GM19452 (cell line): ENCODE measurements around the gene AGAP1.

Experiments used
- ATAC-seq: cut with Tn5 transposase; IDR thresholded peaks from one replicate; pipeline ENCODE4 v1.9.1; 2021; ENCODE audit not compliant: unreplicated experiment

The AGAP1 gene

DNA sequence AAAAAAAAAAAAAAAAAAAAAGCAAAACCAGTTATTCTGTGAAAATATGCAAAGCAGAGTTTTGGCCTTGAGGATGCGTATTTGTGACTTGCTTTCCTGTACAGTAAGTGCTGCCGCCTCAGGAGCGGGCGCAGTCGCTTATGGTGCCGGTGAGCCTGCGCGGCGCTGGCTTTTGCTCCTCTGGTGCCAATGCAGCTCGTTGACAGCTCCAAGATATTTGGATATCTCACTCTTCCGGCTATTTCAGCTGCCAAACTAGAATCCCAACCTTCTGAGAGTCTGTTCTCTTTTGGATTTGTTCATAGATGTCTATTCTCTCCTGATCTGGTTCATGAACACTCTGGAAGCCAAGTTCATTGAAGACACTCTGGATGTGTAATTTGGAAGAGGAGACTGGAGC lies 184.1 kb downstream of the AGAP1 start:
- no peak for ATAC-seq

DNA sequence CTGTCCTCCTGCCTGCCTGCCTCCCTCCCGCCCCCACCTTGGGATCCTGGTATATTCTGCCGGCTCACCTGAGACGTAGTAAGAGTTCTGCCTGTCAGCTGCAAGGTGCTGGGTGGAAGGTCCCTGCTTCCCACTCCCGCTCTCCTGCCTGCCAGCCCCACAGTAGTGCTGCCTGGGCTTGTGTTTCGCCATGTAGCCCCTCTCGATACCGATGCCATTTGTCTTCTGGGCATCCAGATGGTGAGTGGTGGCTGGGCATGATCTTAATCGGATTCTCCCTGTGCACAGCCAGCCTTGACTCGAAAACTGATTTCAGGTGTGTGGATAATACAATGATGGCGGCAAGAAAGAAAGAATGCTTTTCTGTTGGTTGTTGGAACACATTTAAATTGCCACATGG lies 184.9 kb downstream of the AGAP1 start:
- ATAC-seq, result no peak

DNA sequence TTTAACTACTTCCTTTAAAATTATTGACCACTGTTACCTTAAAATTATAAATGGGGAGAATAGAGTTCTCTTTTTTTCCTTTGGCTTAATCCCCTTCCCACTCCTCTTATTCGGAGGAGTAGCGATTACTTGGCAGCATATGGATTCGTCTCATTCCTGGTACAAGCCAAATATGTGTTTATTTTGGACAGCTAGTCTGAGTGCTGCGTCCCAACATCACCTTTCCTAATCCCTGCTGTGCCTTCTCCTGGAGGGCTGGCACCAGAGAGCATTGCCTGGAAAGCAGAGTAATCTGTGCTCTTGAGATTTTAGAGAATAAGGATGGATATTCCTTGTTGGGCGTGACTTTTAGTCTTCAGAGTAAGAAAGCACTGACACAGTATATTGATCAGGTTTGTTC lies 185.6 kb downstream of the AGAP1 start:
- no peak for ATAC-seq

DNA sequence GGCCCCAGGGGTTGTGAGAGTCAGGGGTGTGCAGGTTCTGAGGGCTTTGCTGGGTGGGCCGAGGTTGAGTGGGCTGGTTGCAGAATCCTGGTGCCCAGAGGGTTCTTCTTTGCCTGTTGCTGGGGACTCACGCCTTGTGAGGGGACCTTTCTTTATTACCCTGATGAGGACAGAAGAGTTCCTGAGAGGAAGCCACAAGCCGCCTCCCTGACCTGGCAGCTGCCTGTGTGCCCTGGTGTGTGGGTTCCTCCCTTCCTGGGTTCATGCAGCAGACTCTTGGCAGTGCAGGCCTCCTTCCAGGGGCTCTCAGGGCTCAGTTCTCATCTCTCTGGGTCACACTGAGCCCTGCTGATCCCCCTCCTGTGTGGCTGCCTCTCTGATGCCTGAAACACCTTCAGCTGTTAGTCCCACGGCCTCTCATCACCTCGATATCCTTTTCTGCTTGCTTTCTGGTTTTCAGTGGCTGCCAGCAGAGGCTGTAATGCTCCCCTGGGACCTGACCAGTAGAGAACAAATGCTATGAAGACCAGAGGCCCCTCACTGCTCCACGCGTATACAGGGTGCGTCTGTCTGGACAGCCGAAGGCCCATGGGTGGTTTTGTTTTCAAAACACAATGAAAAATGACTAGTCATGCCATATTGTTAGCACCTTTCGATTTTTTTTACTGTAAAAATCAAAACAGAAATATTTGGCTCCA lies 191.3 kb downstream of the AGAP1 start:
- no peak for ATAC-seq

DNA sequence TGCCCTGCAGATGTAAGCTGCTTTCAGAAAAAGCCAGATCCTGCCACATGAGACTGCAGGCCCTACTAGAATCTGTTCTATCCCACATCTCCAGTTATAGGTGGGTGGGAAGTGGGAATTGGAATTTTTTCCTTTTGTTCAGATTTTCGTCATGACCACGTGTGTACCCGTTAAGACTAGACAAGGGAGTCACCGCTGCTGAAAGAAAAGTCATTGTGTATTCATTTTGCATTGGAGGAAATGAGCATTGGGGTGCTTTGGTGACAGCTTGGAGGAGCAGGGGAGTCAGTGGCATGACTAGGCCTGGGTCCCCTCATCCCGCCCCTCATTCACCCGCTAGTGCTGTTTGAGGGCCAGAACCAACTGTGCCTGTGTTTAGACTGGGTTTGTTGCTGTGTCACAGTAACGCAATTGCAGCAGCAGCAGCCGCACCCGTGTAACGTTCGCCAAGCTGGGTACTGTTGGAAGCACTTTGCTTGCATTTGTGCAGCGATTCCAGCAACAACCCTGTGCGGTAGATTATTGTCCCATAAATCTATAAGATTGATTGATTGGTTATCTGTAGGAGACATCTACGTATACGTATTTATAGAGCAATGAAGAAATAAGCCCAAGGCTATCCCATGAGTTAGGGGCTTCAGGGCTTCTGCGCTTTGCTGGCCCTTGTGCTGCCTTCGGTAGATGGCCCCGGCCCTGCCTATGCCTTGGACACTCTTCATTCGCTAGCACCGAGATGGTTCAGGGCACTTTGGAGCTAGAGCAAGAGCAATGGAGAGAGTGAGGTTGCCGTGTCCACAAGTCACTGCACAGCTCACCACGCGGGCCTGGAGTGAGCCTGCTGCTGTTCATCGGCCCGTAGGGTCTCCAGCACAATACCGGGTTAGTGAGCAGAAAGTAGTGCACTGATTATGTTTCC lies 194.9 kb downstream of the AGAP1 start:
- no peak for ATAC-seq

DNA sequence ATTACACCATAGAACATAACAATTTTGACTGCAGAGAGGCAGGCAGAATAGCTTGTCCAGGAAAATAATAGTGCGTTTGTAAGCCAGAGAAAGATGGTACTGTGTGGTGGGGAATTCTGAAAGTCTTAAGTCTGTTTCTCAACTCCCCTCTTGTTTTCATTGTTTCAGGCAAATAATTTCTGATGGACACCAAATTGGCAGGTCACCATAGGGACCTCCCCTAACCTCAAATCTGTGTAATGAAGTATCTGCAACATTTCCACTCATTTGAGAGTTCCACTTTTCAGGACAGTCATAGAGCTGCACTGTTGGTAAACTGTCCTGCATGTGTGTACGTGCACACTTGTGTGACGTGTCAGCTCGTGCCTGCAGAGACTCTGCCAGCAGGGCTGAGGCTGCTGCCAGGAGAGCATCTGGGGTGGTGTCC lies 195.6 kb downstream of the AGAP1 start:
- ATAC-seq, result no peak

DNA sequence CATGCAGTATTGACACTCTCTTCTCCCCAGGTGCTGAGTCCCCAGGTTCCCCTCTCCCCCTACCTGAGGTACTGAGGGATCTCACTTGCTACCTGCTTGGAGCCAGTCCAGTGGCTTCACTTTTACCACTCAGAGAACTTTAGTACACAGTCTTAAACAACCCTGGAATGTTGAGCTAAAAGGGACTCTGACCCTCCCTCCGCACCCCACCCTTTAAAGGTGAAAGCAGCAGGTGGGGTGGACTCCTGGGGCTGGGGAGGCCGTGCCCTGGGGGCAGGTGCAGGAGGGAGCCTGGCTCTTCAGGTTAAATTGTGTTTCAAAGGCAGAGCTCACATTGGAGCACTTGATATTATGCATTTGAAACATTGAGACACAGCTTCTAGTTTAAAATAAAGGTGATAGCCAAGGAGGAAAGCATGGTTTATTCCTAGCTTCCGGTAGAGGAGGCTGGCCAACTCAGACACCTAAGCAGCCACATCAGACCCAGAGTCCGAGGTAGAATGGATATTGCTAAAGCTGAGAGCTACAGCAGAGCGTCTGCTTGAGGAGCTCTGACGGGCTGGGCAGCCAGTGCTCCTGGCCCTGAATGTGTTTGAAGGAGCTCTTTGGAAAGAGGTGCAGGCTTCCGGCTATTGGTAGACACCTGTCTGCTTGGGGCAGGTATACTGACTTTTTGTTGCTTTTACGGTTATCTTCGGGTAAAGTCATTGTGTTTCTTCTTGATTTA lies 196.4 kb downstream of the AGAP1 start:
- no peak for ATAC-seq

DNA sequence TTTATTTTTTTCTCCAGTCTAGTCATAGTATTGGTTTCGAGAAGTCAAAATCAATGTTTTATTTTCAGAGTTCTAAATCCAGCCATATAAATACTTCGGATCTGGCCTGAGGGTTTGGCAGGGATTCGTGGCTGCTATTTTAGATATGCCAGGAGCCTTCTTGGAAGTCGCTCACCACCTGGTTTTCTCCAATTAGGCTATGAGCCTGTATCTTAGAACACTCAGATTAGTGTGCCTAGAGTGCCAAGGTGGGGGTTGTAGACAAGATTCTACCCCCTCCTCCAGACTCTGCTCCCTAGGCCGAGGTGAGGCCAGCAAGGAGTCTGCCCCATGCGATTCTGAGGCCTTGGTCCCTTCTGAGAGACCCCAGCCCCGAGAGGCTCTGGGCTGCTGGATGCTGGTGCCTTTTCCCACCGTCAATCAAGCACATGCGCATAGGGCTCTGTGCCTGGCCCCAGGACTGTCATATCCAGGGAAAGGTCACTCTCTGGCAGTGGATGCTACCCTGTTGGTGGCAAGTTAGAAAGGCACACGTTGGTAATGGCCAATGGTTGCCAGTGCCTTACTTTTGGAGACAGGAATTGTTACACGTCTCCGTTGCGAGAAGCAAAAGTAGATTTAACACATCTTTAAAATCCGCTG lies 197.1 kb downstream of the AGAP1 start:
- ATAC-seq, result no peak

DNA sequence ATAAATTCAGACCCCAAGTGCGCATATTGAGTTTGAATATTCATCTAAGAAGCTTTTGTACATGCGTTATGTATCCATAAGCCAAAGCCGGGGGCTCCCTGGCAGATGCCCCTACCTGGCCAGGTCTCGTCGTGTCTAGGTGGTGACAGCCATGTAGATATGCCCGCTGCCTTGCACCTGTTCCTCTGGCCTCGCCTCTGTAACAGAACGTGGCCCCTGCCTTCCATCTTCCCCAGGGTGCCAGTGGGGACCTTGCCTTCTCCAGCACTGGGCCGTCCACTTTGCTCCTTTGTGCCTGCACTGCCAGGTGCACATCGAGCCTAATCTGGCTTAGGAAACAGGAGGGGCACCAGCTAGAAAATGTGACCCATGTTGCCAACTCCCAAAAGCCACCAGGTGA lies 198.2 kb downstream of the AGAP1 start:
- no peak for ATAC-seq

DNA sequence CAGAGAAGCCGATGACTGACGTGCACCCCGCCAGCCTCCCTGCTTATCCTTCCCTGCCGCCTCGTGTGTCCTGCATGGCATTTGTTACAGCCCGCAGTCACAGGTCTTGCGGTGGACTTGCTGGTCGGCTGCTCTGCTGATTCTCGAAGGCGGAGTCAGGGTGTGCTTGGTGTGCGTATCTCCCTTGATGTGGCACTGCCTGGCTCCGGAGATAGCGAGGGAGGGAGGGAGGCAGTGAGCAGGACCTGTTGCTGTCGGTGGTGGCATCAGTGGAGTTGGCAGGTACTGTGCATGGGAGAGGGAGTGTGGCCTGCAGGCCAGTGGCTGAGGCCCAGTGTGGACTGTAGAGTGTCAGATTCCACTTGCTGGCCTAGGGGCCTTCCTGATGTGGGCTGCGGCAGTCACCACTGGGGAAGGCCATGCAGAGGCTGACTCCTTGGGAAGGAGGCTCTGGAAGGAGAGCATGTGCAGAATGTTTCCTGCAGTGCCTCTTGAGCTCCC lies 198.9 kb downstream of the AGAP1 start:
- ATAC-seq, result no peak

DNA sequence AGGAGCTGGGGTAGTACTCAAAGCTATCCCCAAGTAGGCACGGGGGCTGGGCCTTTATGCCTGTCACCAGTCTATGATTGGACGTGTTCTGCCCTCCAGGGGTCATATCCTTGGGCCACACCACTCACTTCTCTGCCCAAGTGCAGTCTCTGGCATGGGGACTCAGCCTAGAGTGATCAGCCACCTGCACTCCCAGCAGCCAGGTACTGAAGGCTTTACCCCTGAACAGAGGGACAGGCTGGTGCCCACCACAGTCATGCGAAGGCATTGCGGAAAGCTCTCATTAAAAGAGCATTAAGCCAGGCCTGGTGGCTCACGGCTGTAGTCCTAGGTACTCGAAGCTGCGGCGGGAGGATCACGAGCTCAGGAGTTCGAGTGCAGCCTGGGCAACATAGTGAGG lies 199.4 kb downstream of the AGAP1 start:
- no peak for ATAC-seq

DNA sequence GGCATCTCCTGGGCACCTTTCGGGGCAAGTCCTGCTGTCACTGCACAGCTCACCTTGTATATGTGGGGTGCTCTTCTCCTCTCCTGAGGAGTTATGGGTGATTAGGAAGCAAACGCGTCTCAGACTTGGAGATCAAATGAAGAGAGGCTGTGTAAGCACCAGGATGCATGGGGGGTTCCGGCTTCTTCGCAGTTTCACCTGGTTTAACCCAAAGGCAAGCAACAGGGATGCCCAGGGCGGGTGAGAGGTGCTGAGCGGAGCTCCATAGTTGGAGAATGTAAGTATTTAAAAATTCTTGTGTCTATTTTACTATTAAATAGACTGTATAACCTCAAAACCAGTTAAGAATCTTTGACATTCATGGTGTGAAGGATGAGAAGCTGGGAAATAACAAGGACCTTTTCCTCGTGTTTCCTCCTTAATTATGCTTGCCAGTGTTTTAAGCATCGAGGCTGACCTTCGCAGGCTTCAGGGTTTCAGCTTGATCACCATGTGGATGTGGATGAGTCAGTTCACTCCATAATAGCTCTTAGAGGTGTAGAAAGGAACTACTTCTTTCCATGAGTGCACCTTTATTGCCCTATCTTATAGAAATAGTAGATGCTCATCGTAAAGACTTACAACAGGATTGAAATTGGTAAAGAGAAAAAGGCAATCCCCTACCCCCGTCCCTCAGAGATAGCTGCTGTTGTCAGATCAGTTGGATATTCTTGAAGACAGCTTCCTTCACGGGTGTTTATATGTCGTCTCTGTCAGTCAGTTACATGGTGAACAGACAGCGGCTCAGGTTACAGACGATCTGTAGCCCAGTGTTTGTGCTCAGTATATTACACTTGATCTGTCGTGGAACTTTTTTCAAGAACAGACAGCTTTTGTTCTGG lies 201.1 kb downstream of the AGAP1 start:
- no peak for ATAC-seq

DNA sequence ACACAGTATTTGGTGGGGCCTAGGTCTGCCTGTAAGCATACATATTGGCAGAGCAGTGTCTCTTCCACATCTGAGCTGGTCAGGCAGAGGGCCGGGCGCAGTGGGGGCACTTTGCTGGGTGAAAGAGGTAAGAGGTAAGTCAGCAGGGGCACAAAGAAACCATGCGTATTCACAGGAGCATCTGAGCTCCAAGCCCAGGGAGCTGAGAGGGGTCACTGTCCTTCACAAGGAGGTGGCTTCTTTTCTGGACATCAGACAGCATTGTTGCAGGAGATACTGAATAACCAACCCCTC lies 201.7 kb downstream of the AGAP1 start:
- ATAC-seq, result no peak

DNA sequence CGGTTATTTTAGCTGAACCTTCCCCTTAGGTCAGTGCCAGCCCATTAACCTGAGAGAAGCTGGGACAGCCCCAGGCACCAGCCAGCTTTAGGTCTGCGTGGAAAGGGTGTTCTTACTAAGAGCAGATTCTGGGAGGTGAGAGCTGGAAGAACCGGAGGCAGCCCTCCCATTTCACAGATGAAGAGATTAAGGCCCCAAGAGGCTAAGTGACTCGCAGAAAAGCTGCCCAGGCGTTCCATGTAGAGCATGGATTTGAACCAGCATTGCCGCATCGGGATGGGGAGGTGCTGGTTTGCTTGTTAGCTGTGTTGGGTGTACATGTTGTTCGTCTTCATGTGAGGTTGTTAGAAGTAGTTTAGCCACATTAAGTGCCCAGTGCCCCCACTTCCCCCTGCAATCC lies 203.2 kb downstream of the AGAP1 start:
- ATAC-seq, result no peak

DNA sequence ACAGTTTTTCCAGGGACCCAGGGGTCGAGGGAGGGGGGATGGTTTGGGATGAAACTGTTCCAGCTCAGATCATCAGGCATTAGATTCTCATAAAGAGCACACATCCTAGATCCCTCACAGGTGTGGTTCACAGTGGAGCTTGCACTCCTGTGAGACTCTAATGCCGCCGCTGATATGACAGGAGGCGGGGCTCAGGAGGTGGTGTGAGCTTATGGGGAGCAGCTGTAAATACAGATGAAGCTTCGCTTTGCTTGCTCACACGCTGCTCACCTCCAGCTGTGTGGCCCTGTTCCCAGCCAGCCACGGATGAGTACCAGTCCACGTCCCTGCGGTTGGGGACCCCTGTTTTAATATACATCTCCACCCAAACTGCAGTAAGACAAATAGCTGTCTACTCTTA lies 204.2 kb downstream of the AGAP1 start:
- ATAC-seq, result no peak

DNA sequence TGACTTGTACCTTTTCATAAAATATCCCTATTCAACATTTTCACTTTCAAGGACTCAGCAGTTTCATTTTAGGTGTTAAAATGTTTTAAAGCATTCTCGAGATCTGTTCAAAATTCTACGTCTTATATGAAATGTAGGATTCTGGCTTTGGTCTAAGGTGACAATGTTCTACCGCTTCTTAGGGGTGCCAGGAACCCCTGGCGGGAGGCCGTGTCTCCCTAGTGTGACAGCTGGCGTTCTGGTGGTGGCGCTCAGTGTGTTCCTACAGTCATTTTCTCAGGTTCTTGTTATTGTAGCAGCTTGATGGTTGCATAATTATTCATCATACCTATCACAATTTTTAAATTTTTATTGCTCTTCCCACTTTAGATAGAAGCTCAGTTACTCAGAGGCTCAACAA lies 204.6 kb downstream of the AGAP1 start:
- no peak for ATAC-seq

DNA sequence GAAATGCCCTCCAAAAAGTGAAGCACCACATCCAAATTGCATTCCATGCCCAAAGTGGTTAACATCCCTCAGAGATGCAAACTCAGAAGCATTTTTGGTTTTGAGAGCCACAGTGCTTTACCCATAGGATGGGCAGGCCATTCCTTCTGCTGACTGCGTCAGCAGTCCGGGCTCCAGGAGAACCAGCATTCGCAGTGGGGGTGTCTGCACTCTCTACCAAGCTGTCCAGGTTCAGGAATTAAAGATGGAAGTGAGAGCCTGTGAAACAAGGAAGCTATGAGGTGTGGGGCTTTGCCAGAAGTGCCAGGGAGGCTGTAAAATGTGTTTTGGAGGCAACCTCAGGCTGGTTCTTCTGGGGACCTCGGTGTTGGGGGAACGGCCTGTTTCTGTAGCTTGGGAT lies 205.7 kb downstream of the AGAP1 start:
- ATAC-seq, result no peak

DNA sequence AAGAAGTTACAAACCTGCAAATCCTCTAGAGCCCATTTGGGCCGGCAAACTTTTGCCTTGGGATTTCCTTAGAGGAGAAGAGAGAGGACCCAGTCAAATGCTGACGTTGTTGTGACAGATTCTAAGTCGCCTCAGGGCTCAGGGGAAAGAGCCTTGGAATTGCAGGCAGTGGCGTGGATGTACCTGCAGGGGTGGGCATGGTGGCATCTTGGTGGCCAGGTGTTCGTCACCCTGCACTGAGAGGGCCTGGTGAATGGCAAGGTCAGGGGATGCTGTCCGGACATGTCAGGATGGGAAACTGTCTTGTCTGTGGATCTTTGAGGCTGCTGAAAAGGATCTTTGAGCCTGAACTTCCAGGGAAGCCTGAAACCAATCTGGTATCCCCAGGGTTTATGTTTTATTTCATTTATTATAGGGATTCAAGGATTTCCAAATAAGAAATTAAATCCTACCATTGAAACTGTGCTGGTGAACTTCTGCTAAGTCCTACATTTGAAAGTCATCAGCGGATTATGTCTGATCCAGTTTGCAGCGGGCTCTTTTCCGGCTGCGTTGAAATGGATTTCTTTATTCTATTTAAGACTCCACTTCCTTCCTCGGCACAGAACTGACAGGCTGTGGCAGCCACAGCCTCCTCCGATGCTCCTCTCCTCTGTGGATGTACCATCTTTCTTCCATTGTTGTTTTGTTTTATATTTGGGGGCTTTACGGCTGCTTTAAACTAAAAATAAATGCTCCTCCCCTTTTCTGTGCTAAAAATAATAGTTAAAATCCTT lies 207.6 kb downstream of the AGAP1 start:
- ATAC-seq, result no peak

DNA sequence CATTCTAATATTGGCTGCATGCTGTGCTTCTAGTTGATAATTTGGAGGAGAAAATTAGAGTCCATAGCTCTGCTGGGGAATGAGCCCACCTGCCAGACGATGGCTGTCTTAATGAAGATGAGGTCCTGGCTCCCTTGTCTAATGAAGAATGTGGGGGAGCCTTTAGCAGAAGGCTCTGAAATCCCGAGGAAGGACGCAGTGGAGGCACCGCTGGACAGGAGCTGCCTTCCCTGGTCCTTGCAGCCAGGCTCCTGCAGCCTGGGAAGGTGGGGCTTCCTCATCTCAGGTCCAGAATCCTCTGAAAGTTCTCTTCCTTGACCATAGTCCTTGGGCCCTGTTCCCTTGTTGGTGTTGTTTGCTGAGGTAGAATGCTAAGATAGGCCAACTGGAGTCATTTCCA lies 208.3 kb downstream of the AGAP1 start:
- ATAC-seq, result no peak
